Measurements from ENCODE around the gene CAMK1D.

CAMK1D gene

GRCh38 chr10:12474727-12475412 lies 125.5 kb downstream of the CAMK1D start:
- no peaks in the 10 kb centered on the region for H3K27me3 ChIP-seq (ENCODE audit: control insufficient read depth, low read length)
- no peaks in the 10 kb centered on the region; the same call in 1 of the 2 replicates for H3K36me3 ChIP-seq (ENCODE audit: control insufficient read depth, low read length)
- no peak overlapping the region for H3K4me2 ChIP-seq (ENCODE audit: low read length)
- TF ChIP-seq EZH2phosphoT487 (IDR thresholded peaks at IDR 0.05; ENCODE audit: borderline replicate concordance, low read length), result no peak
- TF ChIP-seq, protein P1, sequence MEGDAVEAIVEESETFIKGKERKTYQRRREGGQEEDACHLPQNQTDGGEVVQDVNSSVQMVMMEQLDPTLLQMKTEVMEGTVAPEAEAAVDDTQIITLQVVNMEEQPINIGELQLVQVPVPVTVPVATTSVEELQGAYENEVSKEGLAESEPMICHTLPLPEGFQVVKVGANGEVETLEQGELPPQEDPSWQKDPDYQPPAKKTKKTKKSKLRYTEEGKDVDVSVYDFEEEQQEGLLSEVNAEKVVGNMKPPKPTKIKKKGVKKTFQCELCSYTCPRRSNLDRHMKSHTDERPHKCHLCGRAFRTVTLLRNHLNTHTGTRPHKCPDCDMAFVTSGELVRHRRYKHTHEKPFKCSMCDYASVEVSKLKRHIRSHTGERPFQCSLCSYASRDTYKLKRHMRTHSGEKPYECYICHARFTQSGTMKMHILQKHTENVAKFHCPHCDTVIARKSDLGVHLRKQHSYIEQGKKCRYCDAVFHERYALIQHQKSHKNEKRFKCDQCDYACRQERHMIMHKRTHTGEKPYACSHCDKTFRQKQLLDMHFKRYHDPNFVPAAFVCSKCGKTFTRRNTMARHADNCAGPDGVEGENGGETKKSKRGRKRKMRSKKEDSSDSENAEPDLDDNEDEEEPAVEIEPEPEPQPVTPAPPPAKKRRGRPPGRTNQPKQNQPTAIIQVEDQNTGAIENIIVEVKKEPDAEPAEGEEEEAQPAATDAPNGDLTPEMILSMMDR (IDR thresholded peaks at IDR 0.05; ENCODE audit: low read depth, low read length, poor library complexity, severe bottlenecking), result no peak
- H3K79me2 ChIP-seq (ENCODE audit: control insufficient read depth, low read length), result peaks cover 79% of the 10 kb centered on the region
- no peak overlapping the region for H3K4me3 ChIP-seq (ENCODE audit: low read length)
- H3K9me2 ChIP-seq (replicated peaks; ENCODE audit: control insufficient read depth, low read length), result no peaks in the 10 kb centered on the region
- peaks cover 5% of the 10 kb centered on the region; the same call in 1 of the 2 replicates for H4K20me1 ChIP-seq (ENCODE audit: control insufficient read depth, insufficient read depth, low read depth, low read length)
- no peaks in the 10 kb centered on the region for H3K9me3 ChIP-seq (ENCODE audit: control insufficient read depth, insufficient read depth, low read length)
- no peak overlapping the region for H3K27ac ChIP-seq (ENCODE audit: low read depth, low read length)
- H3K4me1 ChIP-seq (ENCODE audit: control insufficient read depth, low read length), result no peaks in the 10 kb centered on the region
- no peaks in the 10 kb centered on the region for H3F3A ChIP-seq (ENCODE audit: control insufficient read depth, insufficient read depth)

DNA sequence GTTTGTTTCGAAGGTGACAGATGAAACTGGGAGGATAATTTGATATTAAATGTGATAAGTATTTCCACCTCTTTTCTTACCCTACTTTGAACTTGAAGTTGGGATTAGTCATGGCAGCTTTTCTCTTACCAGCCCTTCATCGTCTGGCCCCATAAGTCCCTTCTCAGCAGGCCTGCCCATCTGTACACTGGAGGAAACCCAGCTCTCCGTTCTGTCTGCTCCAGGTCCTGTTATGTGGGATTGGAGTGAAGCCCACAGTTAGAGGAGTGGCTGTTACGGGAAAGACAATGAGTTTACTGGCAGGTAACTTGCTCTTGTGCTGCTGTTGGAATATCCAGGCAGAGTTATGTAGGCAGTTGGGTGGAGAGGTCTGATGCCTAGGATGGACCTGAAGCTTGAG lies 127.3 kb downstream of the CAMK1D start:
- H3K79me2 ChIP-seq (ENCODE audit: control insufficient read depth, low read length), result peaks cover 66% of the 10 kb centered on the region
- no peak overlapping the region for H3K27ac ChIP-seq (ENCODE audit: low read depth, low read length)
- no peaks in the 10 kb centered on the region for H3K9me3 ChIP-seq (ENCODE audit: control insufficient read depth, insufficient read depth, low read length)
- H3F3A ChIP-seq (ENCODE audit: control insufficient read depth, insufficient read depth), result 0 out of 2 replicates have a peak, but pooled peaks cover under 1% of the 10 kb centered on the region
- no peaks in the 10 kb centered on the region; the same call in 1 of the 2 replicates for H3K36me3 ChIP-seq (ENCODE audit: control insufficient read depth, low read length)
- H4K20me1 ChIP-seq (ENCODE audit: control insufficient read depth, insufficient read depth, low read depth, low read length), result no peaks in the 10 kb centered on the region
- TF ChIP-seq EZH2phosphoT487 (IDR thresholded peaks at IDR 0.05; ENCODE audit: borderline replicate concordance, low read length), result no peak
- TF ChIP-seq, protein P1 (IDR thresholded peaks at IDR 0.05; ENCODE audit: low read depth, low read length, poor library complexity, severe bottlenecking), result no peak
- H3K4me1 ChIP-seq (ENCODE audit: control insufficient read depth, low read length), result peaks cover 3% of the 10 kb centered on the region
- H3K9me2 ChIP-seq (replicated peaks; ENCODE audit: control insufficient read depth, low read length), result no peaks in the 10 kb centered on the region
- H3K4me2 ChIP-seq (ENCODE audit: low read length), result no peak overlapping the region
- no peak overlapping the region for H3K4me3 ChIP-seq (ENCODE audit: low read length)
- H3K27me3 ChIP-seq (ENCODE audit: control insufficient read depth, low read length), result no peaks in the 10 kb centered on the region

- Histone ChIP-seq H3F3A (ENCODE audit: control insufficient read depth, insufficient read depth) (0 out of 2 replicates have a peak, but pooled peaks cover 2% of the 10 kb centered on the region), H3K9me3 (ENCODE audit: control insufficient read depth, insufficient read depth, low read length) (no peaks in the 10 kb centered on the region), H3K27ac (ENCODE audit: low read depth, low read length) (no peak overlapping the region), H3K4me2 (ENCODE audit: low read length) (no peak overlapping the region), H3K36me3 (ENCODE audit: control insufficient read depth, low read length) (no peaks in the 10 kb centered on the region; the same call in 1 of the 2 replicates), H3K4me1 (ENCODE audit: control insufficient read depth, low read length) (peaks cover 25% of the 10 kb centered on the region), H4K20me1 (ENCODE audit: control insufficient read depth, insufficient read depth, low read depth, low read length) (no peaks in the 10 kb centered on the region), H3K9me2 (replicated peaks; ENCODE audit: control insufficient read depth, low read length) (no peaks in the 10 kb centered on the region), H3K27me3 (ENCODE audit: control insufficient read depth, low read length) (no peaks in the 10 kb centered on the region), H3K4me3 (ENCODE audit: low read length) (no peak overlapping the region), H3K79me2 (ENCODE audit: control insufficient read depth, low read length) (peaks cover 71% of the 10 kb centered on the region)
- TF ChIP-seq, protein P1 (IDR thresholded peaks at IDR 0.05; ENCODE audit: low read depth, low read length, poor library complexity, severe bottlenecking), result no peak
- no peak for TF ChIP-seq EZH2phosphoT487 (IDR thresholded peaks at IDR 0.05; ENCODE audit: borderline replicate concordance, low read length)
These were observed 130.1 kb downstream of the CAMK1D start for GRCh38 chr10:12479437-12479844.

Measured in DOHH2 (cell line).